SH-SY5Y (cell line): Measurements from ENCODE around the gene MFGE8.

ENCODE experiments used
- GATA2 ChIP-seq: IDR thresholded peaks from 2 replicates; pipeline ENCODE4 v1.6.1; 2011; ENCODE audit warnings: mild to moderate bottlenecking, low read depth, low read length
- GATA3 ChIP-seq: IDR thresholded peaks from 2 replicates; pipeline ENCODE4 v1.6.1; 2011; ENCODE audit warnings: low read depth, mild to moderate bottlenecking, low read length, moderate library complexity

GRCh38 chr15:88902221-88902835 lies 10.9 kb downstream of the MFGE8 start:
- TF ChIP-seq GATA2 = no peak
- TF ChIP-seq GATA3 = no peak
